Ascending aorta (tissue), 2 donors: ENCODE measurements around the gene CAMTA1. TPM values are rescaled to one million over a fixed set of nuclear protein-coding genes. Genes with fewer than 3 reads are reported as not detected.

Experiments
- DNase-seq, 2 donors: peaks; one replicate each; pipeline ENCODE4 v3.0.0-alpha.2; 2019; ENCODE audit warnings: low spot score in 2 of 2
- H3K27ac ChIP-seq, 2 donors: fragments of 200-600 bp; sonication (generic); one replicate each; pipeline ENCODE4 v1.5.1; 2016 to 2017; ENCODE audit warnings: mild to moderate bottlenecking in 1 of 2
- H3K27me3 ChIP-seq: fragments of 200-600 bp; sonication (generic); one replicate; pipeline ENCODE4 v1.5.1; 2017
- H3K36me3 ChIP-seq, 2 donors: fragments of 200-600 bp; sonication (generic); one replicate each; pipeline ENCODE4 v1.5.1; 2016
- H3K4me1 ChIP-seq, 2 donors: fragments of 200-600 bp; sonication (generic); one replicate each; pipeline ENCODE4 v1.5.1; 2016 to 2017; ENCODE audit warnings: mild to moderate bottlenecking in 1 of 2
- H3K4me3 ChIP-seq, 2 donors: fragments of 200-600 bp; sonication (generic); one replicate each; pipeline ENCODE4 v1.5.1; 2016 to 2017; ENCODE audit warnings: mild to moderate bottlenecking in 1 of 2
- H3K9me3 ChIP-seq, 2 donors: fragments of 200-600 bp; sonication (generic); one replicate each; pipeline ENCODE4 v1.5.1; 2016
- intact Hi-C: fragments of 100-400 bp; cut with DNase I; formaldehyde crosslinking; loops from one replicate; pipeline ENCODE4 v1.15.1; 2023
- total RNA-seq: library from RNA; depleted of rRNA; stranded (reverse); fragments of >200 nt; gene quantifications from one replicate; pipeline ENCODE4 v1.1.0, GENCODE V29; 2016
- TF ChIP-seq, protein P1 (sequence below), 3 experiments: fragments of 200-600 bp in 2 of 3; fragments of 450-650 bp in 1 of 3; sonication (generic) in 2 of 3; IDR thresholded peaks; one replicate each; pipeline ENCODE4 v1.5.1; 2016 to 2019; ENCODE audit warnings: antibody characterized with exemption in 3 of 3, mild to moderate bottlenecking in 1 of 3, moderate library complexity in 1 of 3

CAMTA1 gene
- total RNA-seq, 1 donor from 2014 or later: 53.3 TPM

DNA sequence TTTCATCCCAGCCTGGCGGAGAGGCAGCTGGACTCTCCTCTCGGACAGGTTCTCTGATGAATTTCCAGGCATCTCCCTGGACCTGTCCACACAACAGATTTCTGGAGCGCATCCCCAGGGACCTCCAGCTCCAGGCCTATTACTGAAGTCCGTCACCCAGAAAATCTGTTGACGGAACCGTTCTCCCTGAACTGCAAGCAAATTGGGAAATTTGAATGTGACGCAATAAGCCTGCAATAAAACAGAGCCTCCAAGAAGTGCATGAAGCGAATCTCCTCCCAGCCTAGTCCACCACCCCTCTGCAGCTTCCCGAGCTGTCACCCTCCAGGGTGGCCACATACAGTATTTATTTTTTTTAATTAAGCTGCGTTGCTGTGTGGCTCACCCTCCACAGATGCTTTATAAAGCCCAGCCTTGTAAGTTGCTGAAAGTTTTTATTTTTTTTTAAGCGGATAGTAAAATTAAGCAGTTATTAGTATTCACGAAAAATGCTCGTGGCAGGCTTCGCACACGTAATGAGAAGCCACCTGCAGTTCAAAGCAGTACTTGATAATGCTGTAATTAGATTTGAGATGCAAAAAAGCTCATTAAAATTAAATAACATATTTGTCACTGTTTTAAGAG lies 173.3 kb downstream of the CAMTA1 start:
- Histone ChIP-seq H3K36me3 (no peaks in the 10 kb centered on the region), H3K4me3 (no peak overlapping the region), H3K4me1 (peaks cover 0 to 6% of the 10 kb centered on the region in 2 donors), H3K9me3 (no peaks in the 10 kb centered on the region), H3K27me3 (peaks cover 10% of the 10 kb centered on the region), H3K27ac (no peak overlapping the region)
- intact Hi-C loops: no loop called here
- TF ChIP-seq, protein P1, sequence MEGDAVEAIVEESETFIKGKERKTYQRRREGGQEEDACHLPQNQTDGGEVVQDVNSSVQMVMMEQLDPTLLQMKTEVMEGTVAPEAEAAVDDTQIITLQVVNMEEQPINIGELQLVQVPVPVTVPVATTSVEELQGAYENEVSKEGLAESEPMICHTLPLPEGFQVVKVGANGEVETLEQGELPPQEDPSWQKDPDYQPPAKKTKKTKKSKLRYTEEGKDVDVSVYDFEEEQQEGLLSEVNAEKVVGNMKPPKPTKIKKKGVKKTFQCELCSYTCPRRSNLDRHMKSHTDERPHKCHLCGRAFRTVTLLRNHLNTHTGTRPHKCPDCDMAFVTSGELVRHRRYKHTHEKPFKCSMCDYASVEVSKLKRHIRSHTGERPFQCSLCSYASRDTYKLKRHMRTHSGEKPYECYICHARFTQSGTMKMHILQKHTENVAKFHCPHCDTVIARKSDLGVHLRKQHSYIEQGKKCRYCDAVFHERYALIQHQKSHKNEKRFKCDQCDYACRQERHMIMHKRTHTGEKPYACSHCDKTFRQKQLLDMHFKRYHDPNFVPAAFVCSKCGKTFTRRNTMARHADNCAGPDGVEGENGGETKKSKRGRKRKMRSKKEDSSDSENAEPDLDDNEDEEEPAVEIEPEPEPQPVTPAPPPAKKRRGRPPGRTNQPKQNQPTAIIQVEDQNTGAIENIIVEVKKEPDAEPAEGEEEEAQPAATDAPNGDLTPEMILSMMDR (IDR thresholded peaks at IDR 0.05): no peak
- no peak for DNase-seq

DNA sequence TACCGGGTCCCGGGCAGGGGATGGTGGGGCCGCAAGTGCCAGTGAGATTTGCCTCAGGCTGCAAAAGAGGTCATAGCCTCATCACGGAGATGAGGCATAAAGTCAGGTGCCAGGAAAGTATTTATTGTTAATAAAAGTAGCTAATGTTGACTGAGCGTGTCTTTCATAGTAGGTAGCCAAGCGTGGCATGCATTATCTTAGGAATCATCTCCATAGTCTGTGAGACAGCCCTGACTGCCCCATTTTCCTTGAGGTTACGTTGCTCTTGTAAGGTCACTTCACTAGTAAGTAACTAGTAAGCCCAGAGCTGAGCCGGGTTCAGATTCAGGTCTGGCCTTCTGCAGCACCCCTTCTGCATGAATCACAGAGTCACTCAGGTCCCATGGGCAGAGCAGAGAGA lies 174.2 kb downstream of the CAMTA1 start:
- H3K9me3 ChIP-seq: no peaks in the 10 kb centered on the region
- peaks cover 10% of the 10 kb centered on the region for H3K27me3 ChIP-seq
- H3K27ac ChIP-seq: no peak overlapping the region
- TF ChIP-seq, protein P1 (IDR thresholded peaks at IDR 0.05): no peak
- H3K4me1 ChIP-seq: peaks cover 0 to 6% of the 10 kb centered on the region in 2 donors
- no peaks in the 10 kb centered on the region for H3K36me3 ChIP-seq
- no peak overlapping the region for H3K4me3 ChIP-seq
- DNase-seq: no peak
- intact Hi-C loops: no loop called here

DNA sequence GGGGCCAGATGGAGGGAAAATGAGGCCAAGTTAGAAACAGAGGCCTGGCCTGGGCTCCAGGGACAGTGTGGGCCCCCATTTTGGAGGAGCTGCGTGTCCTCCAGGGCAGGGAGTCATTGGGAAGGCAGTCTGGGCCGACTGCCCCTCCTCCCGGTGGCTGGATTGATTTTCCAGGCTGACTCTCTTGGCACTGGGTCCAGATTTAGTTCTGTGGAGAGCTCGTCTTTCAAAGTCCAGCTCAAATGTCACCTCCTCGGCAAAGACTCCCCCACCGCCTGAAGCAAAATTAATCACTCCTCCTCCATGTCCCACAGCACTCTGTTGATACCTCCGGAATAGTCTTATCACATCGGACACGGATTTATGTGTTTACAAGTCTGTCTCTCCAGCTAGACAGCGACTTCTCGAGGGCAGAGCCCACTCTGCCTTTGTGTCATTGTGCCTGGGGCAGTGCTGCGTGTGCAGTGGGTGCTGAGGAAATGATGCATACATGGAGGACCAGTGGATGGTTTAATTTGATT lies 175.1 kb downstream of the CAMTA1 start:
- Histone ChIP-seq H3K27ac (no peak overlapping the region), H3K36me3 (no peaks in the 10 kb centered on the region), H3K4me1 (peaks cover 0 to 6% of the 10 kb centered on the region in 2 donors), H3K9me3 (no peaks in the 10 kb centered on the region), H3K27me3 (peaks cover 10% of the 10 kb centered on the region), H3K4me3 (no peak overlapping the region)
- intact Hi-C loops: loop anchor here (5.0 kb wide), 1 partner anchor 163 kb away; no protein-coding TSS in a partner anchor
- TF ChIP-seq, protein P1 (IDR thresholded peaks at IDR 0.05): no peak
- DNase-seq: no peak

DNA sequence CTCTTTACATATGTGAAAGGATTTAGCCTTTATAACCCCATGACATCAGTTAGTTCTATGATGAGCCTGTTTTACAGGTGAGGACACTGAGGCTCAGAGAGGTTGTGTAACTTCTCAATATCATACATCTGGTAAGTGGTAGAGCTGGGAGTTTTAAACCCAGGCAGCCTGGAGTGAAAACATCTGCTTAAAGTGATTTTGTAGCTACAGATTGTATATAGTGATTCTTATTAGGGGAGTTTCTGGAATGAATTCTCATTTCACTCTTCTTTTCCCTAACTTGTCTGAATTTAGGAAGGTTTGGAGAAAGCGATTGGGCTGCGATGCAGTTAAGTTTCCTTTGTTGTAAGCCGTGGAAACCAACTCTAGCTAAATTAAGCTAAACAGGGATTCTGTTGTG lies 175.6 kb downstream of the CAMTA1 start:
- Histone ChIP-seq H3K27ac (no peak overlapping the region), H3K4me1 (peaks cover 0 to 6% of the 10 kb centered on the region in 2 donors), H3K9me3 (no peaks in the 10 kb centered on the region), H3K36me3 (no peaks in the 10 kb centered on the region), H3K4me3 (no peak overlapping the region), H3K27me3 (peaks cover 10% of the 10 kb centered on the region)
- intact Hi-C loops: loop anchor here (5.0 kb wide), 1 partner anchor 164 kb away; no protein-coding TSS in a partner anchor
- no peak for DNase-seq
- TF ChIP-seq, protein P1 (IDR thresholded peaks at IDR 0.05): no peak

DNA sequence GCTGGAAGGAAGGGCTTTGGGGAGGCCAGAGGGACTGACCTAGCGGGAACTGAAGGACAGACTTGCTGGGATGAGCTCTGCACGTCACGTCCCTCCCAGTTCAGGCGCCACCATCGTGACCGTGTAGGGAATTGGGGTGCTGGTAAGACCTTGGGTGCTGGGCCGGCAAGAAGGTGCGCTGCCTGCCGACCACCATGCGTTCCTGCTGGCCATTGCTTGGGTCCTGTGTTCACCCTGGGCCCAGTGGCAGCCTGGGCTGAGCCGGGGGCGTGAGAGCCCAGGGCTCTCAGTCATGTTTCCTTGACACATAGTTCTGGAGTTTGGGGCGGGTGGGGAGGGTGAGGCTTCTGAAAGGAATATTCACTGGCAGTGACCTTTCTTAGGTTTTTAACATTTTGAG lies 176.0 kb downstream of the CAMTA1 start:
- Histone ChIP-seq H3K36me3 (no peaks in the 10 kb centered on the region), H3K27me3 (peaks cover 10% of the 10 kb centered on the region), H3K4me3 (no peak overlapping the region), H3K9me3 (no peaks in the 10 kb centered on the region), H3K27ac (no peak overlapping the region), H3K4me1 (peaks cover 0 to 6% of the 10 kb centered on the region in 2 donors)
- DNase-seq: no peak
- intact Hi-C loops: loop anchor here (5.0 kb wide), 1 partner anchor 164 kb away; no protein-coding TSS in a partner anchor
- TF ChIP-seq, protein P1 (IDR thresholded peaks at IDR 0.05): no peak
